HG03520 (cell line): ENCODE data around the gene BDKRB1.

ENCODE experiments used
- ATAC-seq: cut with Tn5 transposase; IDR thresholded peaks from one replicate; pipeline ENCODE4 v1.9.1; 2021; ENCODE audit warnings: mild to moderate bottlenecking, moderate library complexity; ENCODE audit not compliant: unreplicated experiment

BDKRB1 gene

DNA sequence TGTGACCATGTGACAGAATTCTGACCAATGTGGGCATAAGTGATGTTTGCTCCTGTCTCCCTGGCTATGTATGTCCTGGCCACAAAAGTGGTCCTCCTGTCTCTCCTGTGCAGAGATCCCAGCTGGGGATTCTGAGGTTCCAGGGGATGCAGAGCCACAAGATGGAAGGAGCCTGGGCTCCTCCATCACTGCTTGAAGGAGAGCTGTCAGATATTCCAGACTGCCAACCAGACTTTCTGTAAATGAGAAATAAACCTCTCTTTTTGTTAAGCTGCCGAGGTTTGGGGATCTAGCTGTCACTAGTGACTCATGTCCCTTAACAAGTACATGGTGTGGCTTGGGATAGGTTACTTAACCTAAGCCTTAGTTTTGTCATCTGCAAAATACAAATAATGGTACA, 21.9 kb downstream of the BDKRB1 start:
- no peak for ATAC-seq

DNA sequence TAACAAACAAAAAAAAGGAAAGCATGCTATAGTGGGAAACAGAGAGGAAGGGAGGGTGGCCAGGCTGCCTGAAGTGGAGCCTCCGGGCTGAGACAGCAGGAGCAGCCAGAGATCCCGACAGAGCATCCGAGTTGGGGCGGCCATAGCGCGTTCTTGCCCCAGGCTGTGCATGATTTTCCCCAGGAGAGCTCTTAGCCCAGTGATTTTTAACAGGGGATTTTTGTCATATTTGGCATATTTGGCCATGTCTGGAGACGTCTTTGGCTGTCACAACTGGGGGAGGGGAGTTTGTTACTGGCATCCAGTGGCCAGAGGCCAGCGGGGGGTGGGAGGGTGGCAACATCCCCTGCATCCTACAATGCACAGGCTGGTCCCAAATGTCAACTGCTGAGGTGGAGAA, 23.6 kb downstream of the BDKRB1 start:
- ATAC-seq: no peak

DNA sequence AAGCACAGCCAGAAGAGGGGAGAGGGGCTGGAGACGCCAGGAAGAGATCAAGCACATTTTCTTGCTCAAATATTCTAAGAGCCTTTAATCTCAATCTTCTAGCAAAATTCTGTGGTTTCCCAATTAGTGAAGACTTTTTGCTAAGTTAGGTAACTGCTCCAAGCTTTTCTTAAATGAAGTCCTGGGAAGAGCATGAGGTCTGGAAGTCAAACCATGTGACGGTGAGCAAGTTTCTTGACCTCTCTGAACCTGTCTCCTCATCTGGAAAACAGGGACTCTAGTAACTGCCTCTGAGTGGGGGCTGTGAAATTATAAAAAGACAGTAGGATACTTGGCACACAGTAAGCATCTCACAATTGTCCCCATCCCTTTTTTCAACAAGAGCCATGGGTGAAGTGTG, 24.1 kb downstream of the BDKRB1 start:
- no peak for ATAC-seq

DNA sequence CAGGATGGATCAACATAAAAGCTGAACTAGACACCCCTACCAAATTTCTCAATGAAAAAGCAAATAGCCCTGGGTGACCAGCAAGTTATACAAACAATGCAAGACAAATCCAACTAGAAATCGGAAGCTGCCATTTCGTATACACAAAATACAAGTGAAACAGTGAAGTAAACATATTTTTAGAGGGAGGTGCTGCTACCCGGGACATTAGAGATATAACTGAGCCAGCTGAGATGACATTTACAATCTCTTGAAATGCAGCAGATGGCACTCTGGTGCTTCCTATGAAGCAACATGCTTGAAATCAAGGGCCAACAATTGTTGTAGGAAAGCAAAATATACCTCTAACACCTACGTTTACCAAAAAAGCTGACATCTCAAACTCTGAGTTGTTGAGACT, 25.5 kb downstream of the BDKRB1 start:
- ATAC-seq: no peak

DNA sequence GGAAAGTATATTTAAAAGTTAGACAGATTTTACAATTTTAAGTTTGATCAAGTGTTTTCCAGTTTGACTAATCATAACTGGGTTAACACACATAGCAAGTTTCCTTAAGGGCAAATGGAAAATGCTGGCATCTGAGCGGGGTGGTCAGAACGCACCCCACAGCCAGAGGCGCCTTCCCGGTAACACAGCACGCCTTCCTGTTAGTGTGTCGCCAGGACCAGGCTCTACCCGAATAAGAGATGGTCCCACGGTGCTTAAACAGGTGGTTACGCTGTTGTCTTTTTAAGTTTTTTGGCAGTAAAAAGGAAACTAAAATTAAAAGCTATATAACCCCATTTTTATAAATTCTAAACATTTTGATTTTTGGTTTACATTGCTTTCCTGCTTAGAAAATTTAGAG, 28.0 kb downstream of the BDKRB1 start:
- no peak for ATAC-seq

DNA sequence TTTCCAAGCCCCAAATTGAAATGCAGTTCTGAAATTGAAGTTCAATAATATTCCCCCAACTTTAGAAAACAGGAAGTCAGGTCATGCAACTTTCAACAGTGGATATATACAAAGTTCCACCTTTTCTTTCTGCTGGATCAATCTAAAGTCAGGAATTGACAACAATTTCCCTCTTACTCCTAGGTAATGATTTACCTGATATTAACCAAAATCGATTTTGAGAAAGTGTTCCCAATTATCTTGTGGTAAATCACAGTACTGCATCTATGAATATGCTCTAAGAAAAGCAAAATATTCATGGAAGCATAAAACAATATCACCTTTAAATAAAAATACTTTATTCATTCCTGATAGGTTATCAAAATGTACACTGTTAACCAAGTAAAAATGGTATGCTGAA, 28.4 kb downstream of the BDKRB1 start:
- no peak for ATAC-seq

DNA sequence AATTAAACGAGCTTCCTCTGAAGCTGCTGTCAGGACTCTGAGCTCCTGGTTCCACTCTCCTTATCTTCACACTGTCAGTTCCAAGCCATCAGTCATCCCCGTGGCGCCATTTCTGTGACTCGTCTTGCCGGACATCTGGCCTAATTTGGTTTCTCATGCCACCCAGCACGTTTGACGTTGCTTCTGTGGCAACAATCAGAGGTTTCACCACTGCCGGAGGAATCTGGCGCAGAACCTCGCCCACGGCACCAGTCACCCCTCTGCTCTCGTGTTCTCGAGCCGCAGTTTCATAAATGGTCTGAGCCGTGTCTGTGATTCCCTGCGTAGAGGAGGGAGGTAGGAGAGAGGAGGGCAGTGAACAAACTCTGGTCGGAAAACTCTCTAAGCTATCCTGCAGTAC, 29.7 kb downstream of the BDKRB1 start:
- no peak for ATAC-seq

DNA sequence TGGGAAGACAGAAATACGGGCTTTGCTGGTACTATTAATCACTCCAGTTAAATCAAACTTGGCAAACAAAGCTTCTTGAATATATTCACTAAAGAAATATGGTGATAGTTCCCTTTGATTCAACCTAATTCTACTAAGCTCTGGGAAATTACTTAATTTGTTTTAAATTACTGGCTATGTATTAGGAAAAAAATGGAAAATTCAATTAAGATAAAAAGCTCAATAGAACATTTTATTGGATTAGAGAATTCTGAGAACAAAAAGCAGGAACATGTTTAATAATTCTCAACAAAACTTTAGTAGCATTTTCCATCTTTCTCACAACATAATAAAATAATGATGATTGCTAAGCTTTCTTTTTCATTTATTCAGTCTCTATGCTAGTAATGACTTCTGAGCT, 30.2 kb downstream of the BDKRB1 start:
- ATAC-seq: no peak

DNA sequence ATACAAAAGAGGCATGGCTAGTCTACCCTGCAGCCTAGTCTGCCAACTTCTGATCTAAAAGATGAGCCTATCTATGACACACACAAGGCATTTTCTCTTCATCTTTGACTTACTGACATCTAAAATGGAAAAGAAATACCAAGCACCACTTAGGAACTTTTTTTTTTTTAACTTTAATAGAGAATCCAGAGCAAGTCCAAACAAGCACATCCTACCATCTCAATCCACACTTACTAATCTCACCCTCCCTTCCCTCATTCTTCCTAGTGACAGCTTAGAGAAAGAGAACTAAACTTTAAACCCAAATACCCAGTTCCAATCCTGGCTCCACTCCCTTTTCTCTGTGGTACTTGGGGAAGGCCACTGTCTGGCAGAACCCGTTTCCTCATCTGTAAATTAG, 31.8 kb downstream of the BDKRB1 start:
- ATAC-seq: no peak

DNA sequence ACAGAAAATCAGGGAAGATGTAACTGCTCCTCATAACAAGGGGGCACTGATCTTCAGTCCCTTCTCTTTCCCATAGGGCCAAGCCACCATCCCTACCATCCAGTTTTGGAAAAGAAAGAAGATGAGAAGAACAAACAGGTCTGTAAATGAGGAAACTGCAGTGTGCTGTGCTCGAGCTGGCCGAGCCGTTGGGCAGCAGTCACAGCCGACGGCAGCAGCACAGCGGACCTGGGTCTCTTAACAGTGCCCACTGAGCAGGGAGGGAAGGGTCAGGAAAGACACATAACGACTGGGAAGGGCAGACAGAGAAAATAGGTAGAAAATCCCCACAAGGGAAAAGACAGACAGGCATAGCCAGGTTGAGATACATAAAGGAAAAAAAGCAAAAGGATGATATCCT, 38.2 kb downstream of the BDKRB1 start:
- ATAC-seq: no peak

DNA sequence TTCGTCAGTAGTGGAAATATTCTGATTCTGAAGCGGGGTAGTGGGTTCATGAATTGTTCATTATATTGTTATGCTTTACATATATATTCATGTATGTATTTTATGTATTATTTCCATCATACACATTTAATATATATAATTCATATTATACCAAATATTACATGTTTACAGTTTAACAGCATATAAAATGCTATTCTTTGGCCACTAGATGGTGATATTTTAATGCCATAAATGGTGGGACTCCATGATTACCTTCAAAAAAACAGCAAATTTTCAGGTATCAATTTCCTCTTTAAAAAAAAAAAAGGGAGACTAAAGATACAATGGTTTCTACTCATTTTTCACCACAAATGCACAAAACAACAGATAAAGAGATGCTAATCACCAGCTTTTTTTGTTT, 41.0 kb downstream of the BDKRB1 start:
- no peak for ATAC-seq

DNA sequence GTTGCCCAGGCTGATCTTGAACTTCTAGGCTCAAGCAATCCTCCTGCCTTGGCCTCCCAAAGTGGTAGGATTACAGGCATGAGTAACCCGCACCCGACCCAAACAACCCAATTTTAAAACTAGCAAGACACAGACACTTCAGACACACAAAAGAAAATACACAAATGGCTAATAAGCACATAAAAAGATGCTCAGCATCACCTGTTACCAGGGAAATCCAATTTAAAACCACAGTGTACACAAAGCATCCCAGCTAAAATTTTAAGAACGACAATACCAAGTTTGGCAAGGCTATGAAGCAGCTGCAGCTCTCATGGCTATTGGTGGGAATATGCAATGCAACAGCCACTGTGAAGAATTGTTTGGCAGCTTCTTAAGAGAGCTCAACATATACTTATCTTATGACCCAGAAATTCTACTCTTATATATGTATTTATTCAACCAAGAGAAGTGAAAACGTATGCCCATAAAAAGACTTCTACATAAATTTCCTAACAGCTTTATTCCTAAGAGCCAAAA, 42.0 kb downstream of the BDKRB1 start:
- ATAC-seq: no peak

DNA sequence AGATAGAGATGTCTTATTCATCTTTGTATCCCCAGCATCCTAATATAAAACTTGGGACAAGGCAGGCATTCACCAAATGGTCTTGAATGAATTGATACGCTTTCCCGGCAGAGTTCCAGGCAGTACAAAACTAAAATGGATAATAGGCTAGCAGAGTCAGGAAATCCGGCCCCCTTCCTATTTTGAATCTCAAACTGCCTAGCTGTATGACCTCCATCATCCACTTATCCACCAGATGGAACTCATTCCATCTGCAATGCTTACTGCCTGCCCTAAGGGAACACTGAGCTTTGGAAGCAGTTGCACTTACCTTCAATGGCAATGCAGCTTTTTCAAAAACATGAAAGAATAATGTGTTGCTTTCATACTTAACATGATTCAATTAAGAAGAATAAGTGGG, 43.4 kb downstream of the BDKRB1 start:
- ATAC-seq: no peak

DNA sequence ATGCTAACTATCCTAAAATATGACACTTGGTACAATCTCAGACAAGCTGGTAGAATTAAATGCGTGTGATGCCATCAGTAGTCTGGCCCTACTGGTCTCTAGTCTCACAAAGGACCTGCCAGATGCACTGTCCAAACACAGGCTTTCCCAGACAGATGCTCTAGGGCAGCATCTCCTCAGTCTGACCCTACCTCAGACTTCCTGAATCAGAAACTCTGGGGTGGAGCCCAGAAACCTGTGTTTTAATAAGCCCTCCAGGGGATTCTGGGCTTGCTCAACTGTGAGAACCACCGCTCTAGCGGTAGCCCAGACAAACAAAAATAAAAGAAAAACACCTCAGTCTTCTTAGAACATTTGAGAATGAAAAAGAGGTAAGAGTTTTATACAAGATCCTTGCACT, 48.0 kb downstream of the BDKRB1 start:
- no peak for ATAC-seq

DNA sequence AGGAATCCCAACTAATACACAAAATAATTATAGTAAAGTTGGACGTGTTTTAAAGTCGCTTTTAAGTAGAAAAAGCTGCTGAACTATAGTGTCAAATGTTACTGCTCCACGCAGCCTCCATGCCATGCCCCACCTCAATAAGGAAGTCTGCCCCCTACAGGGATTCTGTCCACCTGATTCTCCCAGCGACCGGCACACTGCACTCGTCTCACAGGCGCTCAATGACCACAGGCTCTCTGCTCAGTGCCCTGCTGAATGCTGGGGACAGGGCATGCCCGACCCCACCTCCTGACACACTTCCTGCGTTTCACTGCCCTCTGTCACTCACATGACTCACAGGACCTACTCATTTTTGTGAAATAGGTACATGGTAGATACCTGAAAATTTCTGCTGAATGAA, 48.9 kb downstream of the BDKRB1 start:
- no peak for ATAC-seq

DNA sequence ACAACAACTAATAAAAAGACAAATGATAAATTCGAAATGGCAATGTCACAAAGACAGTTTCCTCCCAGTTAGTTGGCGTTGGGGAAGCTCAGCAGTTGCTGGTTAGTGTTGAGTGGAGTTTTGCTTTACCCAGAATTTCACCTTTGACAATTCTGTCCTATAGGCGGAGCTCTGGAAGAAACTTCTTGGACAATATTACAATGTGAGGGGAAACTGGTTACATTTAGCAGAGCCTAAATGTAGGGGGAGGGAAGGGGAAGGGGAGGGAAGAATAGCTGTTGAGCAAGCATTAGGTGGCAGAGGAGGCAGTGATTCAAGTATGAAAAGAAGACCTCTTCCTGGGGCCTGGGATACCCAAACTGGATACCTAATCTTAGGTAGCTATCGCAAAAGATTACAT, 51.4 kb downstream of the BDKRB1 start:
- ATAC-seq: no peak

DNA sequence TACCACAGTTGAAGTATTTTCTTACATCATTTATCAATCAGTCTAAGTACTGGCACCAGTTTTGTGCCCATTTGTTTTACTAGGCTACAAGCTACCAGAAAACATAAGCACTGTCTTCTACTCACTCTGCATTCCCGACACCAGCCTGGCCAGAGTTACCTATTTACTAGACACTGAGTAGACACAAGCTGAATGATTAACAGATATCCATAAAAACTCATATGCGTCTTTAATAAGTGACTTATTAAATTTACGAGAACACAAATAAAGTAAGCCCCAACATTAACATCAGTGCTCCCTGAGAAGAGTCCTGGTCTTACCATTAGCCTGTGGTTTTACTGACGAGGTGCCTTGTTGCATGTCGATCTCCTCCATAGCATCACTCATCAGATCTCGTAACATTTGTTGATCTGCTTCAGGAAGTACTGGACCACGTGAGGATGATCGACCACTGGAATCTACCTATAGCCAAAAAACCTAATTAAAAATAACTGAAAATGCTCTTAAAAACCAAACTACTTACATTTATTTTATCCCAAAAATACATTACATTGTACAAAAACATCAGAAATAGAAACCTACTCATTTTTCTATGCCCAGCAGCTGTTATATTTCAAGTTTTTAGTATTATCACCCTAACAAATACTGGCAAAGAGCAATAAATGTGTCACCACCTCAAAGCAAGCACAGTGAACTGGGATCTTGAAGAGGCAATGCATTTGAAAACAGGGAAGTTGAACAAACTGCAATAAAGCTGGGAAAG, 53.3 kb downstream of the BDKRB1 start:
- no peak for ATAC-seq

DNA sequence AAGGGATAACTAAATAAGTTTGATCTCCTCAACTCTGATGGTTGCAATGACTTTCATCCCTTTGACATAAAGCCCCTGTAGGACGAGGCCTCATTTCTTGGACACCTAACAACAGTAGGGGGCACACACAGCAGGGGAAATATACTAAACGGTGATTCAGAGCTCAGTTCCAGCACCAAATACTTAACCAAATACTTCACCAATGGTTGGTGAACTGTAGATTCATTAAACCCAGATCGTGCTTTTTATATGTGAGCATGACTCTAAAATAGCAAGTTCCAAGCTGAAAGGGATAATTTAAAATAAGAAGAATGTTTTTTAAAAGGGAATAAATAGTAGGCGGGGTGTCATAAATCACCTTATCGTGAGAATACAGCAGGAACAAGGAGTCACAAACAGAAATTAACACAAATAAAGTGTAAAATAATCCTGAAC, 53.9 kb downstream of the BDKRB1 start:
- no peak for ATAC-seq

DNA sequence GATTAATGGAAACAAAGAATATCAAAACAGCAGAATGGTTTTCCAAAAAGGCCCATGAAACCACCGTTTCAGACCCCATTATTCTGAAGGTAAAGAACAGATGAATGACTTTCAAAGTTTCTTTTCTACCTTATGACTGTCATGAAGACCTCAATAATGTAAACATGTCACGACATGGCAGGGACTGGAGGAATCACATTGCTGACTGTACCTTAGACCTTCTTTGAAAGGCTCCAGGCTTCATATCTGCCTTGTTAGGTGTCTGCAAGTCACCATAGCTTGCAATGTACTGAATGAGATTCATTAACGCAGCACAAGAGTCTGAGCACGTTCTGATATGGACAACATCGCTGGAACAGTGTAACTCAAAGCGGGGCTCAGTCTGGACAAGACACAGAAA, 54.9 kb downstream of the BDKRB1 start:
- ATAC-seq: no peak
